B cell (primary cell): ENCODE measurements around the gene PRR7. TPM values are rescaled to one million over a fixed set of nuclear protein-coding genes. Genes with fewer than 3 reads are reported as not detected.

ENCODE experiments used
- ATAC-seq: fragments of 200-7000 bp; cut with Tn5 transposase; one replicate; pipeline ENCODE4 v1.10.0; 2021; ENCODE audit warnings: low read depth, mild to moderate bottlenecking, moderate number of reproducible peaks, moderate library complexity
- CTCF ChIA-PET: fragments of 350-600 bp; sonication (Branson Sonifier 250); formaldehyde crosslinking; loops from one replicate; lab custom pipeline; 2021; ENCODE audit warnings: antibody characterized with exemption, inconsistent platforms; lab: Charles Lee
- POLR2A ChIA-PET: fragments of 350-600 bp; sonication (Branson Sonifier 250); formaldehyde crosslinking; loops from one replicate; lab custom pipeline; 2021; ENCODE audit warnings: antibody characterized with exemption; lab: Charles Lee
- DNase-seq: peaks from one replicate; pipeline ENCODE4 v3.0.0; 2013
- H2AFZ ChIP-seq: 2 replicates; pipeline ENCODE4 v1.6.1; 2012; ENCODE audit warnings: mild to moderate bottlenecking, low read depth, low read length; ENCODE audit not compliant: insufficient read depth, poor library complexity, severe bottlenecking
- H3K27ac ChIP-seq, 2 donors: 1 replicate in 1 of 2; 2 replicates in 1 of 2; pipeline ENCODE4 v1.5.1; 2012 to 2013; ENCODE audit warnings: low read length in 2 of 2, mild to moderate bottlenecking in 2 of 2, moderate library complexity in 1 of 2
- H3K27me3 ChIP-seq, 4 experiments: fragments of 200-600 bp in 1 of 4; sonication (generic) in 1 of 4; replicated peaks in 1 of 4; 1 replicate in 2 of 4; 2 replicates in 2 of 4; pipeline versions ENCODE4 v1.6.1 to v1.7.0; 2013 to 2016; ENCODE audit warnings: low read length in 3 of 4, mild to moderate bottlenecking in 2 of 4, mixed read lengths in 1 of 4, moderate library complexity in 1 of 4; ENCODE audit not compliant: insufficient read depth in 4 of 4, control insufficient read depth in 3 of 4; ENCODE audit errors: control extremely low read depth in 1 of 4
- H3K36me3 ChIP-seq, 2 experiments: replicated peaks in 1 of 2; 1 replicate in 1 of 2; 2 replicates in 1 of 2; pipeline versions ENCODE4 v1.6.1 to v1.7.1; 2013; ENCODE audit warnings: low read length in 1 of 2; ENCODE audit not compliant: insufficient read depth in 2 of 2, control insufficient read depth in 1 of 2; ENCODE audit errors: control extremely low read depth in 1 of 2, extremely low read depth in 1 of 2
- H3K4me1 ChIP-seq, 2 donors: fragments of 200-600 bp in 1 of 2; sonication (generic) in 1 of 2; 1 replicate in 1 of 2; 2 replicates in 1 of 2; pipeline versions ENCODE4 v1.5.1 to v1.6.1; 2013 to 2017; ENCODE audit warnings: low read length in 2 of 2; ENCODE audit not compliant: control insufficient read depth in 2 of 2, insufficient read depth in 2 of 2
- H3K4me2 ChIP-seq: replicated peaks from 2 replicates; pipeline ENCODE3; 2012; ENCODE audit warnings: mild to moderate bottlenecking, low read depth, low read length; ENCODE audit not compliant: poor library complexity, severe bottlenecking
- H3K4me3 ChIP-seq, 5 experiments: fragments of 200-600 bp in 1 of 5; sonication (generic) in 1 of 5; 1 replicate in 3 of 5; 2 replicates in 2 of 5; pipeline versions ENCODE4 v1.5.1 to v1.7.0; 2011 to 2016; ENCODE audit warnings: low read length in 4 of 5, mild to moderate bottlenecking in 4 of 5, low read depth in 2 of 5, control low read depth in 1 of 5, moderate library complexity in 1 of 5; ENCODE audit not compliant: insufficient read depth in 1 of 5; ENCODE audit errors: control extremely low read depth in 1 of 5, extremely low read depth in 1 of 5
- H3K79me2 ChIP-seq: fragments of 200-600 bp; sonication (generic); one replicate; pipeline ENCODE4 v1.6.0; 2016; ENCODE audit warnings: low read length; ENCODE audit not compliant: control insufficient read depth, insufficient read depth
- H3K9ac ChIP-seq: fragments of 200-600 bp; sonication (generic); 2 replicates; pipeline ENCODE4 v1.6.1; 2017; ENCODE audit warnings: mild to moderate bottlenecking, low read length, moderate library complexity
- H3K9me3 ChIP-seq, 3 donors: one replicate each; pipeline versions ENCODE4 v1.6.1 to v1.7.1; 2013; ENCODE audit warnings: low read length in 2 of 3; ENCODE audit not compliant: control insufficient read depth in 2 of 3, insufficient read depth in 1 of 3; ENCODE audit errors: control extremely low read depth in 1 of 3
- H4K20me1 ChIP-seq: 2 replicates; pipeline ENCODE4 v1.6.0; 2012; ENCODE audit warnings: mild to moderate bottlenecking, low read length; ENCODE audit not compliant: insufficient read depth, control insufficient read depth, poor library complexity, severe bottlenecking
- H3K27ac Mint-ChIP-seq: one replicate; pipeline ENCODE4 v1.8.0; 2021; ENCODE audit warnings: mixed read lengths
- H3K27me3 Mint-ChIP-seq: one replicate; pipeline ENCODE4 v1.8.0; 2021; ENCODE audit warnings: mixed read lengths
- H3K4me1 Mint-ChIP-seq: one replicate; pipeline ENCODE4 v1.8.0; 2021; ENCODE audit warnings: mixed read lengths
- H3K4me3 Mint-ChIP-seq: one replicate; pipeline ENCODE4 v1.8.0; 2021; ENCODE audit warnings: mixed read lengths
- H3K9me3 Mint-ChIP-seq: one replicate; pipeline ENCODE4 v1.8.0; 2022; ENCODE audit warnings: mixed read lengths; ENCODE audit not compliant: insufficient read depth
- CTCF ChIP-seq: fragments of 200-600 bp; IDR thresholded peaks from one replicate; pipeline ENCODE4 v1.8.0; 2022; ENCODE audit warnings: antibody characterized with exemption, mild to moderate bottlenecking
- EZH2 ChIP-seq: IDR thresholded peaks from 2 replicates; pipeline ENCODE4 v1.6.1; 2012; ENCODE audit warnings: borderline replicate concordance, low read depth, mild to moderate bottlenecking, moderate library complexity, low read length; ENCODE audit not compliant: insufficient read depth, poor library complexity, severe bottlenecking
- WGBS: methylation state at CpG from one replicate; pipeline ENCODE4 v1.1.5; 2013; ENCODE audit warnings: missing lambda C conversion rate; ENCODE audit not compliant: insufficient coverage; 5-methylcytosine and 5-hydroxymethylcytosine counted together
- intact Hi-C: fragments of 100-400 bp; cut with micrococcal nuclease; formaldehyde crosslinking; loops from one replicate; pipeline ENCODE4 v1.10.0; 2022
- polyA plus RNA-seq: library from polyadenylated mRNA; depleted of rRNA; stranded (reverse); fragments of >200 nt; gene quantifications from 2 replicates; pipeline ENCODE4 v1.2.3, GENCODE V29; 2012
- total RNA-seq, 2 donors: library from RNA; stranded (reverse); fragments of 120-200 nt in 1 of 2; gene quantifications; 1 replicate in 1 of 2; 2 replicates in 1 of 2; pipeline versions ENCODE4 v1.2.3 to v1.2.4, GENCODE V29; 2013 to 2022

The PRR7 gene
- total and polyA plus RNA-seq, 2 donors (not counting 1 experiment from before 2014, with no cell fraction given) = 4.8 to 84.4 TPM

DNA sequence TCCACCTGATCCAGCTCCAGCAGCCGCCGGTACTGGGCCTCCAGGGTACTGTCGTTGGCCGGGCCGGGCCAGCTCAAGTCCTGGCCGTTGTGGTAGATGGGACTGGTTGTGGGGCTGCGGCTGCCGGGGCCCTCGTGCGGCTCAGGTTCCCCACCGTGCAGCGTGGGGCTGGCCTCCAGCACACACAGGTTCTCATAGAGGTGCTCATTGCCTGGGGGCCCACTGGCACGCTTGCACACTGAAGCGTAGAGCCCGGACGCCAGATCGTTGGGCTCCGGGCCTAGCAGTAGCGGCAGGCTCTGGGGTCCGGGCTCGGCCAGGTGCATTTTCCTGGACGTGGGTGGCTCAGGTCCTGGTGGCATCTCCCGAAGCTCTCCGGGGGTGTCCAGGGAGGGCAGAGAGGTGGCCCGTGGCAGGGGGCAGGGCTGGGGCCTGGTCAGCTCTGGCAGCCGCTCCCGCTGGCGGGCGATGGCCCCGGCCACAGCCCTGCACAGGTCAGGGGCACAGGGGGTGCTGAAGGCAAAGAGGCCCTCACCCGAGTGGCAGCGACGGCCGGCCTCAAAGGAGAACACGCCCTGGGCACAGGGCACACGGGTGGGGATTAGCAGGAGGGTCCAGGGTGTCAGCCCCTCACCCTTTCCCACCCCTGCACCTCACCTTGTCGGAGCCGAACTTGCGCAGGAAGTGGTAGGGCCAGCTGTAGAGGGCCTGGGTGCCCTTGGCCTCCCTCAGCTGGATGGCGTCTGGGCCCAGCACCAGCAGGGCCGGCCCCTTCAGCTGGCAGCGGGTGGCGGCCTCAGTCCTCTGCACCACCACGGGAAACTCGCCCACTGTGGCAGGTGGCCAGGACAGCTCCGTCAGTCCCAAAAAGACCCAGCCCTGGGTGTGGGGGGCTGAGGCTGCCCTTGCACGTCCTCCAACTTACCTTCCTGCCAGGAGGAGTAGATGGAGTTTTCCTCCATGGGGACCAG is 57.8 kb downstream of the PRR7 start:
- Histone ChIP-seq H3K4me2 (no peak overlapping the region), H3K27ac (no peak overlapping the region), H3K4me1 (peaks cover 46 to 60% of the 10 kb centered on the region in 2 donors), H3K9ac (no peak overlapping the region), H3K4me3 (no peak overlapping the region), H2AFZ (no peak overlapping the region), H3K36me3 (peaks cover 0 to 39% of the 10 kb centered on the region in 2 experiments), H3K79me2 (peaks cover 24% of the 10 kb centered on the region), H3K27me3 (no peaks in the 10 kb centered on the region), H3K9me3 (no peaks in the 10 kb centered on the region), H4K20me1 (peaks cover 51% of the 10 kb centered on the region)
- Mint-ChIP-seq H3K9me3 (no peaks in the 10 kb centered on the region), H3K27ac (no peak overlapping the region), H3K4me3 (no peak overlapping the region), H3K27me3 (no peaks in the 10 kb centered on the region), H3K4me1 (peaks cover 62% of the 10 kb centered on the region)
- ATAC-seq = no peak
- ChIA-PET CTCF (interaction anchor here (0.6 to 4.4 kb wide), 3 partner anchors 49 to 556 kb away, joined by 3 to 51 read pairs (median 3); no protein-coding TSS in a partner anchor), POLR2A (no interaction called here)
- DNase-seq = peak; percentile 31
- intact Hi-C loops = loop anchor here (5.0 kb wide), 1 partner anchor 202 kb away; the partner anchor contains the start of genes PRELID1 and RAB24
- 96% methylated on average over 42 of the region's 47 CpGs for WGBS
- TF ChIP-seq CTCF (no peak), EZH2 (no peak)
